Natural killer cell (primary cell): ENCODE results near the gene GPR3. TPM values are rescaled to one million over a fixed set of nuclear protein-coding genes. Genes with fewer than 3 reads are reported as not detected.

Experiments used
- ATAC-seq, 3 donors: fragments of 150-1000 bp in 2 of 3; fragments of 200-7000 bp in 1 of 3; cut with Tn5 transposase; 1 replicate in 1 of 3; 2 replicates in 2 of 3; pipeline ENCODE4 v1.10.0; 2021; ENCODE audit warnings: mild to moderate bottlenecking in 2 of 3, moderate library complexity in 2 of 3
- DNase-seq, 2 donors: peaks; one replicate each; pipeline versions ENCODE4 v3.0.0 to v3.0.0-alpha.2; 2013 to 2021; ENCODE audit warnings: mixed read lengths in 1 of 2
- H3K27ac ChIP-seq: one replicate; pipeline ENCODE4 v1.5.1; 2013; ENCODE audit warnings: mild to moderate bottlenecking, low read length
- H3K27me3 ChIP-seq: one replicate; pipeline ENCODE4 v1.6.1; 2013; ENCODE audit warnings: low read length; ENCODE audit not compliant: control insufficient read depth, insufficient read depth
- H3K36me3 ChIP-seq: one replicate; pipeline ENCODE4 v1.6.1; 2013; ENCODE audit warnings: low read length; ENCODE audit not compliant: control insufficient read depth, insufficient read depth
- H3K4me1 ChIP-seq: one replicate; pipeline ENCODE4 v1.6.1; 2013; ENCODE audit warnings: low read length; ENCODE audit not compliant: control insufficient read depth, insufficient read depth
- H3K4me3 ChIP-seq: one replicate; pipeline ENCODE4 v1.5.1; 2013; ENCODE audit warnings: low read length
- H3K9me3 ChIP-seq: one replicate; pipeline ENCODE4 v1.6.1; 2013; ENCODE audit warnings: low read length; ENCODE audit not compliant: control insufficient read depth, insufficient read depth
- H3K27ac Mint-ChIP-seq, 2 donors: one replicate each; pipeline ENCODE4 v1.8.0; 2022; ENCODE audit warnings: mild to moderate bottlenecking in 2 of 2, mixed read lengths in 2 of 2, moderate library complexity in 1 of 2
- H3K27me3 Mint-ChIP-seq, 2 donors: one replicate each; pipeline ENCODE4 v1.8.0; 2022; ENCODE audit warnings: low read depth in 2 of 2, mixed read lengths in 2 of 2
- H3K36me3 Mint-ChIP-seq: one replicate; pipeline ENCODE4 v1.8.0; 2022; ENCODE audit warnings: mixed read lengths
- H3K4me1 Mint-ChIP-seq, 2 donors: one replicate each; pipeline ENCODE4 v1.8.0; 2022; ENCODE audit warnings: mixed read lengths in 2 of 2
- H3K4me3 Mint-ChIP-seq: one replicate; pipeline ENCODE4 v1.8.0; 2022; ENCODE audit warnings: mild to moderate bottlenecking, moderate library complexity, mixed read lengths
- H3K9me3 Mint-ChIP-seq, 2 donors: one replicate each; pipeline ENCODE4 v1.8.0; 2022; ENCODE audit warnings: mixed read lengths in 2 of 2
- CTCF ChIP-seq: fragments of 200-600 bp; IDR thresholded peaks from one replicate; pipeline ENCODE4 v1.8.0; 2022; ENCODE audit warnings: antibody characterized with exemption
- WGBS: methylation state at CpG from one replicate; pipeline ENCODE4 v1.1.7; 2013; ENCODE audit warnings: missing lambda C conversion rate; ENCODE audit not compliant: insufficient coverage; 5-methylcytosine and 5-hydroxymethylcytosine counted together
- intact Hi-C: fragments of 100-400 bp; cut with micrococcal nuclease; formaldehyde crosslinking; loops from one replicate; pipeline ENCODE4 v1.14.2; 2022
- total RNA-seq, 4 donors: library from RNA; stranded (reverse); fragments of 120-200 nt in 1 of 4; gene quantifications; one replicate each; pipeline versions ENCODE4 v1.2.3 to v1.2.4, GENCODE V29; 2013 to 2022

Gene GPR3
- total RNA-seq, 3 donors from 2014 or later (not counting 1 experiment from before 2014, with no cell fraction given) = 0.39 to 0.87 (median 0.60) TPM

GRCh38 chr1:27417713-27418112, 25.3 kb downstream of the GPR3 start:
- no peak for TF ChIP-seq CTCF
- Histone ChIP-seq H3K27me3 (no peaks in the 10 kb centered on the region), H3K27ac (peak overlapping the region; percentile 36), H3K4me1 (peaks cover 39% of the 10 kb centered on the region), H3K36me3 (peaks cover 60% of the 10 kb centered on the region), H3K4me3 (no peak overlapping the region), H3K9me3 (no peaks in the 10 kb centered on the region)
- Mint-ChIP-seq H3K27me3 (no peaks in the 10 kb centered on the region), H3K4me3 (peak overlapping the region; percentile 14), H3K27ac (peak overlapping the region; percentile 86 to 87), H3K4me1 (peaks cover 44 to 46% of the 10 kb centered on the region in 2 donors), H3K36me3 (peaks cover 10% of the 10 kb centered on the region), H3K9me3 (no peaks in the 10 kb centered on the region)
- intact Hi-C loops = loop anchor here (2.0 to 5.0 kb wide), 3 partner anchors 19 to 190 kb away; partner anchors contain the start of gene WASF2
- no peak for DNase-seq
- ATAC-seq = no peak
- 97% methylated on average over 3 of the region's 3 CpGs for WGBS

GRCh38 chr1:27418326-27419185, 26.1 kb downstream of the GPR3 start:
- peak overlapping the region; percentile 36 for H3K27ac ChIP-seq
- H3K27me3 Mint-ChIP-seq = no peaks in the 10 kb centered on the region
- no peaks in the 10 kb centered on the region for H3K9me3 ChIP-seq
- H3K4me3 ChIP-seq = no peak overlapping the region
- no peaks in the 10 kb centered on the region for H3K27me3 ChIP-seq
- H3K4me1 ChIP-seq = peaks cover 45% of the 10 kb centered on the region
- H3K4me3 Mint-ChIP-seq = peak overlapping the region; percentile 14
- H3K36me3 Mint-ChIP-seq = peaks cover 10% of the 10 kb centered on the region
- H3K27ac Mint-ChIP-seq = peak overlapping the region; percentile 86 to 87
- intact Hi-C loops = loop anchor here (5.0 kb wide), 2 partner anchors 74 to 189 kb away; partner anchors contain the start of gene WASF2
- peaks cover 52% of the 10 kb centered on the region for H3K36me3 ChIP-seq
- H3K9me3 Mint-ChIP-seq = no peaks in the 10 kb centered on the region
- DNase-seq (peak in 1 of 2 donors; percentile 65), ATAC-seq (peak; percentile 35 to 77 (median 70))
- WGBS = 75% methylated on average over 14 of the region's 14 CpGs
- no peak for TF ChIP-seq CTCF
- H3K4me1 Mint-ChIP-seq = peaks cover 45 to 46% of the 10 kb centered on the region in 2 donors

- Histone ChIP-seq H3K4me3 (no peak overlapping the region), H3K27ac (no peak overlapping the region), H3K4me1 (peaks cover 45% of the 10 kb centered on the region), H3K36me3 (peaks cover 20% of the 10 kb centered on the region), H3K27me3 (no peaks in the 10 kb centered on the region), H3K9me3 (no peaks in the 10 kb centered on the region)
- Mint-ChIP-seq H3K9me3 (no peaks in the 10 kb centered on the region), H3K4me1 (peaks cover 45 to 55% of the 10 kb centered on the region in 2 donors), H3K27ac (peak overlapping the region in 1 of 2 donors; percentile 91), H3K4me3 (no peak overlapping the region), H3K36me3 (no peaks in the 10 kb centered on the region), H3K27me3 (no peaks in the 10 kb centered on the region)
- WGBS = 98% methylated on average over 3 of the region's 4 CpGs
- intact Hi-C loops = no loop called here
- no peak for ATAC-seq
- DNase-seq = no peak
- no peak for TF ChIP-seq CTCF
These were observed 31.3 kb downstream of the GPR3 start for GRCh38 chr1:27423709-27424108.
